HG03025 (cell line): Measurements from ENCODE around the gene SRGAP1.

Experiments used
- ATAC-seq: cut with Tn5 transposase; IDR thresholded peaks from one replicate; pipeline ENCODE4 v1.9.1; 2021; ENCODE audit warnings: mild to moderate bottlenecking, moderate library complexity; ENCODE audit not compliant: unreplicated experiment, low FRiP score

SRGAP1 gene

GRCh38 chr12:63958876-63959580, 114.5 kb downstream of the SRGAP1 start:
- ATAC-seq = no peak

DNA sequence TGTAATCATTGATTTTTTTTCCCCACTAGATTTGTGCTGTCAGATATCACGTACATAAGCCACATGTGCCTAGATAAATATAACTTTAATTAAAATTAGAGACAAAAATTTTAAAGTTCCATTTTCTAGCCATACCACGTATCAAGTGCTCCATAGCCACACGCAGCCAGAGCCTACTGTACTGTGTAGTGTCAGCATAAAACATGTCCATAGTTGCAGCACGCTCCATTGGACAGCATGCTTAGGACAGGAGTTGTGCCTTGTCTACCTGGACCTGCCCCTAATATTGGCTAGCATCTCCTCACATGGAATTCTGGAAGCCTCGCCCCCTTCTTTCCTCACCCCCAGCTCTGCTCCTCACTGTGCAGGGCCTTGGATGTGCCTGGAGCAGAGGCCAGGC, 116.5 kb downstream of the SRGAP1 start:
- ATAC-seq = no peak

DNA sequence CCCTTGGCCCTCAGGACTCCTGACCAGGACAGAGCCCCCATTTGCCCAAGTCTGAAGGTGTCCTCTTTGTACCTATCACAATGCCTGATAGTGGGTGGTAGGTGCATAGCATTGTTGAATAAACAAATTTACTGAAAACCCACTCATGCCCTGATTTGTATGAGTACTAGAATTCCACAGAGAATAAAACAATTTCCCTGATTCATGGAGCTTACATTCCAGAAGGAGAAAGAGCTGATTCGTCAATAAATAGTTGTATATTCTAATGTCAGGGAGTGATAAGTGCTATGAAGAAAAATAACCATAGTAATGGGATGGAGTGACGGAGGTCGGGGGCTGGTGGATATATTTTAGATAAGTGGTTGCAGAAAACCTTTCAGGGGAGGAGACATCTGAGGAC, 117.0 kb downstream of the SRGAP1 start:
- ATAC-seq = no peak

GRCh38 chr12:63963868-63964267, 119.4 kb downstream of the SRGAP1 start:
- no peak for ATAC-seq

DNA sequence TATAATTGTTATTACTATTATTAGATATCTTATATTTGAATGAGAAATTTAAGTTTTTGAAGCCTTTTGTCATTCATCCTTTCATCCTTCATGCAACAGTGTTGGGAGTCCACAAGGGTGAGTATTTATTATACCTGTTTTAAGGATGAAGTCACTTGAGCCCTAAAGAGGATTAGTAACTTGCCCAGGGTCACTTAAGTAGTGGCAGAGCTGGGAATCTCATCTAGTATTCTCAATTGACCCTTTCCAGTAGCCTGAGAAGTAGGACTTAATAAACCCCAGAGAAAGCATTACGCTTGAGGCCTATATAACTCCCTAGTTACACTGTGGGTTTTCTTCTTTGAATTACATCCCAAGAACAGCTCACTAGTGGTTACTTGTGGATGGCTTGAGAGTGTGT, 119.8 kb downstream of the SRGAP1 start:
- no peak for ATAC-seq

DNA sequence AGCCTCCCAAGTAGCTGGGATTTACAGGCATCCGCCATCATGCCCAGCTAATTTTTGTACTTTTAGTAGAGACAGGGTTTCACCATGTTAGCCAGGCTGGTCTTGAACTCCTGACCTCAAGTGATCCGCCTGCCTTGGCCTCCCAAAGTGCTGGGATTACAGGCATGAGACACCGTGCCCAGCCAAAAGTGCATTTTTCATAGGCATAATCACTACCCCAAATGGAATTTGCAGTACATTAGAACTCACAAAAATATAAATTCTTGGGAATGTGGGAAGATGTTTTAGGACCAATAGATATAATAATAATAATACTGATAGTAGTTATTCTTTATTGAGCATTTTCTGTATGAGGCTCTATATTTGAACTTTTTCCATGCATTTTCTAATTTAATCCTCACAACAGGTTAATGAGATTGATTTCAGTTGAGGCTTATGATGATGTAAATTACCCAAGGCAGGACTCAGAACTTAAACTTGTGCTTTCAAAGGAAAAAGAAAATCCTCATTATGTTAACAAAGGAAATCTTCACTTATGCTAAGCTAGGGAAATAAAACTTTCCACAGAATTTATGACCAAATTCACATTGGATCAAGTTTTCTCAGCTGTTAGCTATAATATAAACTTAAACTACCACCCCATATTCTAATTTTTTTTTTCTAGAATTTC, 121.6 kb downstream of the SRGAP1 start:
- ATAC-seq = no peak

DNA sequence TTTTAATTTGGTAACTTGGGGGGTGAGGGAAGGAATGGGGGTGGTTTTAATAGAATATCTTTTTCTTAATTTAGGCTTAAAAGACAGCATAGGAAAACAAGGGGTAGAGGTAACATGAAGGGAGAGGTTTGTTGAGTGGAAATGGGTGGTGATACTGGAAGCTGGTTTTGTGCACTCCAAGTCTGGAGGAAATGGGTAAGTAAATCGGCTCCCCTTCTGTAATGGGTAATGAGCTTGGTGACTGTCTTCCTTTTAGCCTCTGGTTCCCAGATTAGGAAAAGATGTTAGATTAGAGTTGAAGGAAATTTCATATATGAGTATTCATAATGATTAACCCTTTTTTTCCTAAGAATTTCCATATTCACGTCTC, 122.1 kb downstream of the SRGAP1 start:
- ATAC-seq = no peak

DNA sequence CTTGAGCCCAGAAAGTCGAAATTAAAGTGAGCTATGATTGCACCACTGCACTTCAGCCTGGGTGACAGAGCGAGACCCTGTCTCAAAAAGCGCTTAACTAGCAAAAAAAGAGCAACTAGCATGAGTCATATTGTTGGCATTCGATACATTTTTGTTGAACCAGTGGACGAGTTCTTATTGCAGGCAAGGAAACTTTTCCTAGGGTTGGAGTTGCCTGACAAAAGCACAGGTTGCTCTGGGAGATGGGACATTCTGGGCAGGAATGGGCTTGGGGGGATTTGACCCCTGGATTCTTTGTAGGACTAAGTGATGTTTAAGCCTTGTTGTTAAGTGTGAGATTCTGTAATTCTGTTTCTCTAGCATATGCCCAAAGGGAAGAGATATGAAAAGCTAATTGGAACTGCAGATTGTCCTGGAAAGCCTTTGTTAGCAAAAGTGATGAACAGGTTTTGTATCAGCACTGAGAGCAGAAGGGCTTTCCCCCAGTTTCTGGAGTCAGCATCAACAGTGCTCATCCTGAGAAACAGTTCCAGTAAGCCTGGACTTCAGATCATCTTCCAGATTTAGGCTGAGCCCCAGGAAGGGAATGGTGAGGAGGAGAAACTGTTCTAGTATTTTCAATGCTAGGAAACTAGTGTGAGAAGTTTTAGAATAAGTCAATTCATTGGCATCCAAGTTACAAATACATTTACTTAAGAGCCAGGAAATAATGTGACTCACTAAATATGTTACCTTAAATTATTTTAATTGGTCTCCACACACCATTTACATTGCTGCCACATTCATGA, 123.1 kb downstream of the SRGAP1 start:
- no peak for ATAC-seq

- no peak for ATAC-seq
These were observed 124.2 kb downstream of the SRGAP1 start for GRCh38 chr12:63968673-63969072.

DNA sequence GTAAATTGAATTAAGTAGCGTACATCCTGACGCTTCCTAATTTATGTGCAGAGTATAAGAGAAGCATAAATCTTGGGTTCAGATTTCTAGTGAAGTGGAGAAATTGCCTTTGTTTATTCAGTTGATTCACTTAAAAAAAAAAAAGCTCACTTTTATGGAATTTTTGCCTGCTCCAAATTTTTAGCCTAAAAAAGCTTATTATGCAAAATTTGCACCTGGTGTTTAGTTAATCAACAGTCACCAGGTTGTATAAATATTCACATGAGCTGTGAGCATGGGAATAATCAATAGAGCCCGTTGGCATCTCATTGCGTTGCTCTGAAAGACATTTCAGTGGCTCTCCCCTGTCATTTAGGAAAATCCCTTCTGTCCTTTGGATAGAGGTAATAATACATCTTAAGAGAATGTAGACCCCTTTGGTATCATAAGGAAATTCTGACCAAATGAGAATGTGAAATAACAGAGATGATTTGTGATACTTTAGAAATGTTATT, 132.4 kb downstream of the SRGAP1 start:
- ATAC-seq = no peak

DNA sequence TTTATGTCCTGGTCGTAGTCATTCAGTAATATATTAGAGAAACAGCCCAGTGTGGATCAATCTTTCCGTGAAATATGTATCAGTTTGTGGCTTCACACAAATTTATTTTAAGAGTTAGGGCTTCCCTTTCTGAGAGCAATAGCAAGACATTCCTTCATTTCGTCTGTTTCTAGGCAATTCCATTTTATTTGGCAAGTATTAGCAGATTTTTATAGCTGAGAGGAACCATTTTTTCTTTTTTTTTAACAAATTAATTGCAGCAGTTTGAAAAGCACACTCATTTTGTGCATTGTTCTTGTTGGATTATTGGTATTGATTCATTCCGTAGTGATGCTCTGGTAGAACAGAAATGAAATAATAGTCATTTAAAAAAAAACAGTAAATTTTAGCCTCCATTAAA, 132.9 kb downstream of the SRGAP1 start:
- no peak for ATAC-seq

DNA sequence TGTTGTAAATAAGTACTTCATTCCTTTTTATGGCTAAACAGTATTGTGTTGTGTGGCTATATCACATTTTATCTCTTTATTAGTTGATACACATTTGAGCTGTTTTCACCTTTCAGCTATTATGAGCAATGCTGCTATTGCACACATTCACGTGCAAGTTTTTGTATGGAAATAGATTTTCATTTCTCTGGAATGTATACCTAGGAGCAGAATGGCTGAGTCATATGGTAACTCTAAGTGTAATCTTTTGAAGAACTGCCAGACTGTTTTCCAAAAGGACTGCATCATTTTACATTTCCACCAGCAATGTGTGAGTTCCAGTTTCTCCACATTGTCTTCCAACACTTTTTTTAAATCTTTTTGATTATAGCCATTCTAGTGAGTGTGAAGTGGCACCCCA, 134.0 kb downstream of the SRGAP1 start:
- no peak for ATAC-seq

- no peak for ATAC-seq
These were observed 135.7 kb downstream of the SRGAP1 start for GRCh38 chr12:63980211-63980610.

- no peak for ATAC-seq
These were observed 136.8 kb downstream of the SRGAP1 start for GRCh38 chr12:63981343-63981742.

DNA sequence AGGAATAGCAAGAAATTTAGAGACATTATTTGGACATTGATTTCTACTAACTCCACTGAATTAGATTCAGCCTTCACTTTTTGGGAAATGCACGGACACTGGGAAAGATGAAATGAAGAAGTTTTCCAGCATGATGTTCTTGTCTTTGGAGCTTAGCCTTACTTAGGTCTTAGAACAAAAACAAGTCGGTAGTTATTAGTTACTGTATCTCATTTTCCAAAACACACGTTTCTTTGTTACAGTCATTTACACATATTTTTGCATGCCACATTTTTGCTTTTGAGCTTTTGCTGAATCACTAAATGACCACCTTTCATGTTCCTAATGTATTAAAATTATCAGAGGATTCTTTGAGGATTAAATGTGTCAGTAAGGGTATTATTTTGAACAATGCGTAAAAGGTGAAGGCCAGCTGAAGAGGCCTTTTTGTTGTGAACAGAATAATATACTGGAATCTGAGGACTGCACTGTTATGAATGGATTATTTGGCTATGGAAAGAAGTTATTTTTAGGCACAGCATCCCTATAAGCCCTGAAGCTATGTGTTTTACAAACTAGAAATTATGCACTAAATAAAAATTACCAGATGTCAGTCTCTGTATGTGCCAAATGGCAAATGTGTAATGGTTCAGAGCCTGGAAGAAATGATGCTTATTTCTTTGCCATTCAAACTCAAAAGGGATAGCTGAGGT, 138.2 kb downstream of the SRGAP1 start:
- no peak for ATAC-seq

GRCh38 chr12:63985456-63985855, 141.0 kb downstream of the SRGAP1 start:
- ATAC-seq = no peak

DNA sequence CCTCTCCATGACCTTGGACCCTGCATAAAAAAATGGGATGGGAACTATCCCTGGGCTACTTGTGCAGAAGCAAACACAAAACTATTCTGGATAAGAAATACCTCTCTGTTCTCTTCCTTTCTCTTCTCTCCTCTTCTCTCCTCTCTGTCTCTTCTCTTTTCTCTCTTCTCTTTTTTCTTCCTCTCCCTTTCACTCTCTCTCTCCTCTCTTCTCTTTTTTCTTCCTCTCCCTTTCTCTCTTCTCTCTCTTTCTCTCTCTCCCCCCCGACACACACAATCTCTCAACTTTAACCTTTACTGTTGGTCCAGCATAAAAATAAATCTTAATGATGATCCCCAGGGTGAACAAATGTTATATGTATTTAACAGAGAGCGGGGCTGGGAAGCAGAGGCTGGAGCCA, 141.4 kb downstream of the SRGAP1 start:
- ATAC-seq = no peak

GRCh38 chr12:63989301-63989845, 144.9 kb downstream of the SRGAP1 start:
- no peak for ATAC-seq

DNA sequence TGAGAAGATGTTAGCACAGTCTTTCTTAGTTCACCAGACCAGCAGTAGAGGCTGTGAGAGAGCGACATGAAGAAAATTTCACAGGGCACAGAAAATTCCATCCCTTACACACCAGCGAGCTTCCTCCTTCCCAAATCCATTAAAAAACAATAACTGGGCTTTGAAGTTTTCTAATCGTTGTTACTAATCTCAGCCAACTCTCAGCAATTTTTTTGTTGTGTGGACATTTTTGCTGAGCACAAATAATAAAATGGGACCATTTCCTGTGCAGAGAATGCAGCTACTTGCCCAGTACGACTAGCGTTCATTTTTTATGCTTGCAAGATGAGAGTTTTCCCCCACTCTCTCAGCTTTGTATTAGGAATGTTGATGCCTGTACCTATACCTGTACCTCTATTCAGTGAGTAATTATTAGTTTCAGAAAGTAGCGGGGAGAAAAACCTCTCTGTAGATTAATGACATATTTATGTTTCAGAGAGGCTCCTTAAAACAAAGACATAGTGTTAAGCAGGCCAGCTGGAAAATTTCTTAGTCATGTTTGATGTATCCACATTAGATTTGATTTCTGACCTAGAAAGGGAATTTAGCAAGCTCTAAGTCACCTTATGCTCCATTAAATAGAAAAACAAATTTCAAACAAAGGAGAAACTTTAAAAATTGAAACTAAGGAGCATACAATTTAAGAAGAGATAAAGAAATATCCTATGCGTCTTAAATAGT, 146.5 kb downstream of the SRGAP1 start:
- ATAC-seq = no peak

DNA sequence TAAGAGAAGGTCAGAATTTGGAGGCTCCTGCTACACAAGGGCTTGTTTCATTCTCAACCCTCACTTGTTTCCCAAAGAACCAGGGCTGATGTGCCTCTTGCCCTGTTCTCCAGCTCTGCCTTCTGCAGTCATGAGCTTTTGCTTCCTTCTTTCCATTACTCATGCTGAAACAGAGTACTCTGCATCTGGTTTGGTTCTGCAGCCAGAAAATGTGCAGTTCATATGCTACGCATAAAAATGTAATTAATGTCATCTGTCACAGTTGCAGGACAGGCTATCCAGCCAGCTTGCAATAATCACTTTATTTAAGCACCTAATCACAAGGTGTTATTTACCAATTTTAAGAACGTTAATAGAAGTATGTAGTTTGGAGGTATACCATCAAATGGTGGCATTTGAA, 150.2 kb downstream of the SRGAP1 start:
- no peak for ATAC-seq
